Stromal cell of bone marrow (primary cell): Measurements from ENCODE around the gene PRAMEF11.
"Not testable (repeated sequence)": the region's sequence is repeated elsewhere in the genome, so short reads cannot be mapped to it uniquely, and the experiment has no call there.

Source experiments
- DNase-seq: peaks from one replicate; pipeline ENCODE4 v3.0.0-alpha.2; 2012; ENCODE audit warnings: low read depth

The PRAMEF11 gene

DNA sequence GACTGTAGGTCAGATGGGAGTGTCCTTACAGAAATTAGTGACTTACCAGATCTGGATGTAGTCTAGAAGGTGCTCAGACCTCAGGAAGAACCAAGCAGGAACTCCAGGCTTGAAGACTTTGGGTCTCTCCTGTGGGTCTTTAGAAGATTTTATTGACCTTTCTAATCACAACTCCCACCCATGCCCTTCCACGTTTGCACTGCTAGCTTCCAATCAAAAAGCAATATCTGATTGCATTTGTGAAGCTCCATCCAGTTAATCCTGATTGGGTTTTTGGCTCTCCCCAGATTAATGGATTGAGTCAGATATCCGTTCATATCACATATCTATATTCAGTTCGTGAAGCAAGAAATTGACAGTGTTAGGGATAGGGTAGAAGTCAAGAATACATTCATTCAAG lies at the start of gene PRAMEF11:
TSS of gene PRAMEF11 (minus strand) at position 101 of the 400 bp plus-strand sequence. CDS start 2,621 bp downstream, outside the sequence.
- not testable (repeated sequence) for DNase-seq

DNA sequence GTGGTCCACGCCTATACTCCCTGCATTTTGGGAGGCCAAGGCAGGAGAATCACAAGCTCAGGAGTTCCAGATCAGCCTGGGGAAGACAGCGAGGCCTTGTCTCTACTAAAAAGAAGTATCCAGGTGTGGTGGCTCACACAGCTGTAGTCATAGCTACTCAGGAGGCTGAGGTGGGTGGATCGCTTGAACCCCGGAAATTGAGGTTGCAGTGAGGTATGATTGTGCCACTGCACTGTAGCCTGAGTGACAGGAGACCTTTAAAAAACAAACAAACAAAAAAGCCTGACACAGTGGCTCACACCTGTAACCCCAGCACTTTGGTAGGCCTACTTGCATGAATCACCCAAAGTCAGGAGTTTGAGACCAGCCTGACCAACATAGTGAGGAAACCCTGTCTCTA lies 47.2 kb upstream of the PRAMEF11 start:
- DNase-seq = not testable (repeated sequence)

DNA sequence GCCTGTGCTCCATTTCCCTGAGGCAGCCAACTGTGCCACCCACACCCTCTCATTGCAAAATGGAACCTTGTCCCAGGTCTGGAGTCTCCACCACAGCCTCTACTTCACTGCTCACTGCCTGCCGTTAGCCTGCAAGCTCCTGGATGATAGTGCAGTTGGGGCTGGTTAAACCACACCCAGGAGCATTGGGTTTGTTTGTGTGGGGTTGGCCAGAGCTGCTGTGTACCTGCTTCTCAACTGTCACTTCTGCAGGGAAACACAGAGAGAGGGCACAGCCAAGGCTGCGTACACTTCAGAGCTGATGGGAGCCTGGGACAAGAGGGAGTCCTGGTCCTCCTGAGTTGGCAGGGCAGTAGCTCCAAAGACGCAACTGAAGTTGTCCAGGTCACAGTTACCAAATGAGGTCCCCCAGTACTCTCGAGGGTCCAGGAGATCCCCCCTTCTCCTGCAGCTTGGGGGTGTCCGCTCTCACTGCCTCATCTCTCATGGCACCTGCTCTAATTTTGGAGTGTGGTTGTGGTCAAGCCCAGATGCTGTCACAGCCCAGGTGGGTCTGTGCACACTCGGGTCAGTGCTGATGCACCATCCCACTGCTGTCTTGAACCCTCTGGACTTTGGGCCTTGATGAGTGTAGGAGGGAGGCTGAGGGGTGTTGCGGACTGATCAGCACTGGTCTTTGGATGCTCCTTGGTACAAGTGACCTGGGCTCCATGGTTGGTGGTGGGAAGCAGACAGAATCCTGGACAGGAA lies 32.1 kb upstream of the PRAMEF11 start:
- not testable (repeated sequence) for DNase-seq

DNA sequence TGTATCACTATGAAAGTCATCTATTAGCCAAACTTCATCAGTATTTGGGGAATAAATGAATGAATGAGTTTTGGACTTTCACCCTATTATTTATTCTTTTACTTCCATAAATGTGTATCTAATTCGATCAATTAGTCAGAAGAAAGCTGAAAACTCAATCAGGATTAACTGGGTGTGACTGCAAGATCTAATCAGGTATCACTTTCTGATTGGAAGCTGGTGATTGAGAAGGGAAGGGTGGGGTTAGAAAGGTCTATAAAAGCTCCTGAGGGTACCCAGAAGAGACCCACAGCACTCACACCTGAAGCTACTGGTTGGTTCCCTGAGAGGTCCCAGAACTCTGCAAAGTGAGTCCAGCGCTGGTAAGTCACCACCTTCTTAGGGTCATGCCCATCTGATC lies 25.6 kb upstream of the PRAMEF11 start, which contains the start of gene PRAMEF2:
TSS of gene PRAMEF2 (plus strand) at position 301 of the 400 bp plus-strand sequence. CDS start 1,924 bp downstream, outside the sequence.
- DNase-seq = not testable (repeated sequence)

DNA sequence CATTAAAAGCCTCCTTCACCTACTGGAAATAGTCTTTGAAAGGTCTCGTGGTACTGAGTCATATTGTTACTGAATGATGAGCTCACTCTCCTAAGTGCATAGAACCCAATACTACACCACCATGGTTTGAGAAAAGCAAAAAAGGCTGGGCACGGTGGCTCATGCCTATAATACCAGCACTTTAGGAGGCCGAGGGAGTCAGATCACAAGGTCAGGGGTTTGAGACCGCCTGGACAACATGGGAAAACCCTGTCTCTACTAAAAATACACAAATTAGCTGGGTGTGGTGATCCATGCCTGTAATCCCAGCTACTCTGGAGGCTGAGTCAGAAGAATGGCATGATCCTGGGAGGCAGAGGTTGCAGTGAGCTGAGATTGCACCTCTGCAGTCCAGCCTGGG lies 20.6 kb upstream of the PRAMEF11 start:
- DNase-seq = peak; percentile 60

DNA sequence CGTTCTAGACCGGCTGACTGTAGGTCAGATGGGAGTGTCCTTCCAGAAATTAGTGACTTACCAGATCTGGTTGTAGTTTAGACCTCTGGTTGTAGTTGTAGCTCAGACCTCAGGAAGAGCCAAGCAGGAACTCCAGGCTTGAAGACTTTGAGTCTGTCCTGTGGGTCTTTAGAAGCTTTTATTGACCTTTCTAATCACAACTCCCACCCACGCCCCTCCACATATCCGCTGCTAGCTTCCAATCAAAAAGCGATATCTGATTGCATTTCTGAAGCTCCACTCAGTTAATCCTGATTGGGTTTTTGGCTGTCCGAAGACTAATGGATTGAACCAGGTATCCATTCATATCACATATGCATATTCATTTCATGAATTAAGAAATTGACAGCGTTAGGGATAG lies 17.4 kb upstream of the PRAMEF11 start, which contains the start of gene HNRNPCL1:
TSS of gene HNRNPCL1 (minus strand) at position 101 of the 400 bp plus-strand sequence. CDS start 431 bp downstream, outside the sequence.
- DNase-seq = not testable (repeated sequence)

DNA sequence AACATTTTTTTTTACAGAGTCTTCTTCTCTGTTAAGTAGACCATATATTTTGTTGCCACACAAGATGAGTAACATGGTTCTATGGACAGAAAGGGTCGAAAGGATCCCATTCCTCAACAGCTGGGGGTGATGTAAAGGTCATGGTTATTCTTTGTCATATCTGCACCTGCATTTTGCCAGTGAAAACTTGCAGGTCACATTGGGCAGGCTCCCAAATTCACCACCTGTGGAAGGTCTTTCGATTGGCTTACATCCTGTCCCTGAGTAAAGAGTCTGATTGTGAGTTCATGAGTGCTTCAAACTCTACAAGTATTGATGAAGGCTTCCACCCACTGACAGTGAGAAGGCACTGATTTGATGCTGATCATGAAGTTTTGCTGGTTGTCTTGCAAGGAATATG lies 2.0 kb upstream of the PRAMEF11 start:
- DNase-seq = not testable (repeated sequence)

DNA sequence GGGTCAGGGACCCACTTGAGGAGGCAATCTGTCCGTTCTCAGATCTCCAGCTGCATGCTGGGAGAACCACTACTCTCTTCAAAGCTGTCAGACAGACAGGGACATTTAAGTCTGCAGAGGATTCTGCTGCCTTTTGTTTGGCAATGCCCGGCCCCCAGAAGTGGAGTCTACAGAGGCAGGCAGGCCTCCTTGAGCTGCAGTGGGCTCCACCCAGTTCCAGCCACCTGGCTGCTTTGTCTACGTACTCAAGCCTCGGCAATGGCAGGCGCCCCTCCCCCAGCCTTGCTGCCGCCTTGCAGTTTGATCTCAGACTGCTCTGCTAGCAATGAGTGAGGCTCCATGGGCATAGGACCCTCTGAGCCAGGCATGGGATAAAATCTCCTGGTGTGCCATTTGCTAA lies 12.1 kb downstream of the PRAMEF11 start:
- DNase-seq = not testable (repeated sequence)

DNA sequence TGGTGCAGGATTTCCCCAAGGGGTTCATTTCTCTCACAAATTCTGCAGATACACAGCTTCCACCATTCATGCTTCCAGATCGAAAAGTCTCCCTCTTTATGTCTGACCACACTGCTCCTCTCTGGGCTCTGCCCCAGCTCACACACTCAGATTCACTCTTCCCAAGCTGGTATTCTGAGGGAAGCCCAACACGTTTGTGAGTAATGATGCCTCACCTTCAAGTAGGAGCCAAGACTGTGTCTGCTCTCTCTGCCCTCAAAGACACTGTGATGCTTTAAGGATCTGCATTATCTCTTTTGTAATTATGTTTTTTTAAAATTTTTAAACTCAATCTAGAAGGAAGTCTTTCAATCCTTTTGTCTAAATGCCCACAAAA lies 19.8 kb downstream of the PRAMEF11 start:
- peak; percentile 3 for DNase-seq

DNA sequence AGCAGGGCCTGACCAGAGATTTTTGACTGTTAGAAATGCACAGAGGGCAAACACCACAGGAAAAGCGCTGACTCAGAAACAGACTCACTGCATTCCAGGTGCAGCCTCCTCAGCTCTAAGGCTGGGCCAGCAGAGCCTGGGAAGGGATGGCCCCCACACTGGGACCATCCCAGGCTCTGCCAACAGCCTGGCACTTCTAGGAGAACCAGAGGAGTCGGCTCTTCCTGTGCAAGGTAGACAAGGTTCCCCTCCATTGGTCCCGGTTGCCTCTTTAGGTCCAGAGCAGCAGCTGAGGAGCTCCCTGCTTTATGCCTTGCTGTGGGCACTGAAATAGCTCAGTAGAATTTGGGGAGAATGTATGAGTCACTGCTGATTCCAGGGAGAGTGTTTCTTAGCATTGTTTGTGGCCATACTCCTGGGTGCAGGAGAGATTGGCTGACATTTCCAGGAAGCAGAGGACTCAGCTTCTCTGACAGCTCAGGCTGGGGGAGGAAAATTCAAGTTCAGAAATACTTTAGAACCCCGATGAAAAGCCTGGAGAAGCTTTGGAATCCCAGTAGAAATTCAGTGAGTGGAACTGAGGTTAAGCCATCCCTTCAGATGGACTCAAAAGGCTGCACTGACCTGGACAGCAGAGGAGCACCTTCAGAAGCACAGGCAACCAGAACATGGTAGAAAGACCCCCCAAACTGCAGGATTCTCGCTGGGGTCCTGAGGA lies 20.4 kb downstream of the PRAMEF11 start:
- peak; percentile 21 for DNase-seq

DNA sequence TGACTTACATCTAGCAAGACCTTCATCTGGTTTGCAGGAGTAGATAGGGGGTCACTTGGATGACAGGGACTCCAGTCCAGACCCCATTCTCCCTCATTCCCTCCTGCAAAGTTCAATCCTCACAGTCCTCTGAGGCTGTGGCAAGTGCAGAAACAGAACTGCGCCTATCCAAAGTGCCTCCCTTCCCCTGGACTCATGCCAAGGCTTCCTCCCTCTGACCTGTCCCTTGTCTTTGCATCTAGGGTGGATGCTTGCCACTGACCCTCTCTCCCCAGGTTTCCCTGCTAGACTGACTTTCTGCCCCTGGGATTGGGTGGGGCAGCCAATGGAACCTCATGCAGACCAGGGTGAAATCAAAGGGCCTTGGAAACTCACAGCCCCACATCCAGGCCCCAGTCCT lies 21.3 kb downstream of the PRAMEF11 start:
- no peak for DNase-seq

DNA sequence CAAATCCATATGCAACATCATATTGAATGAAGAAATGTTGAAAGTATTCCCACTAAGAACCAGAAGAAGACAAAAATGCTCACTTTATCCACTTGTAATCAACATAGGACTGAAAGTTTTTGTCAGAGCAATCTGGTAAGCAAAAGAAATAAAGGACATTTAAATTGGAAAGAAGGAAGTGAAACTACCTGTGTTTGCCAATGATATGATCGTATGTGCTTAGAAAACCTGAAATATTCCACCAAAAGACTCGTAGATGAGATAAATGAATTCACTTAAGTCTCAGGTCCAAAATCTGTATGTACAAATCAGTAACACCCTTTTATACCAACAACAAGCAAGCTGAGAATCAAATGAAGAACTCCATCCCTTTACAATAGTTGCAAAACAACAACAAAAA lies 31.5 kb downstream of the PRAMEF11 start:
- no peak for DNase-seq

DNA sequence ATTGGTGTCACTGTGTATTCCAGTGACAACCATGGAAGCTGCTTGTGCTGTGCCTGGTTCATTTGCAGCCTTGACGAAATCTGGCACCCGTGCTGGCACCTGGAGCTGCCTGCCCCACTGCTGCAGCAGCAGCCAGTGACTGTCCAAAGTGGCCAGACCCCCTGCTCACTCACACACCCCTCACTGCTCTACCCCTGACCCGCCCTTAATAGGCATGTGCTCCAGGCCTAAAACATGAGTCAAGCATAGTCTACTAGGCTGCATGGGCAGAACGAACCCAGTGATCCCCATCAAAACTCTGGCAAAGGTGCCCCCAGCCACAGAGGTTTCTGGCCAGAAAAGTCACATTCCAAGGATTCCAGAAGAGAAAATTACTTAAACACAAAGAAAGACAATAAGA lies 32.3 kb downstream of the PRAMEF11 start:
- no peak for DNase-seq

DNA sequence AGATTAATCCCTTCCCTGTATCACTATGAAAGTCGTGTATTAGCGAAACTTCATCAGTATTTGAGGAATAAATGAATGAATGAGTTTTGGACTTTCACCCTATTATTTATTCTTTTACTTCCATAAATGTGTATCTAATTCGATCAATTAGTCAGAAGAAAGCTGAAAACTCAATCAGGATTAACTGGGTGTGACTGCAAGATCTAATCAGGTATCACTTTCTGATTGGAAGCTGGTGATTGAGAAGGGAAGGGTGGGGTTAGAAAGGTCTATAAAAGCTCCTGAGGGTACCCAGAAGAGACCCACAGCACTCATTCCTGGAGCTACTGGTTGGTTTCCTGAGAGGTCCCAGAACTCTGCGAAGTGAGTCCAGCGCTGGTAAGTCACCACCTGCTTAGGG lies 40.1 kb downstream of the PRAMEF11 start, which contains the start of gene PRAMEF1:
TSS of gene PRAMEF1 (plus strand) at position 301 of the 400 bp plus-strand sequence. CDS start 1,831 bp downstream, outside the sequence.
- not testable (repeated sequence) for DNase-seq

DNA sequence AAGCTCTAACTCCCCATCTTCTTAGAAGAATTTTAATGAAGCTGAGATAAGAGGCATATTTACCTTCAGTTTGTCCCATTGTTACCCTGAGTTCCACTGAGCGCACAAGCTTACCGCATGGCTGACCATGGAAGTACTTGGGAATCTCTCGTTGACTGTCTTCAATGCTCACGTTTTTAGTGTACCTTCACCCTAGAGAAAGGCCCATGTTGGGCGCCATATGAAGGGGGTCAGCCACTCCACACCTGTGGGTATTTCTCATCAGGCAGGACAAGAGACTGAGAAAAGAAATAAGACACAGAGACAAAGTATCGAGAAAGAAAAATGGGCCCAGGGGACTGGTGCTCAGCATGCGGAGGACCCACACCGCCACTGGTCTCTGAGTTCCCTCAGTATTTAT lies 46.5 kb downstream of the PRAMEF11 start:
- DNase-seq = not testable (repeated sequence)

DNA sequence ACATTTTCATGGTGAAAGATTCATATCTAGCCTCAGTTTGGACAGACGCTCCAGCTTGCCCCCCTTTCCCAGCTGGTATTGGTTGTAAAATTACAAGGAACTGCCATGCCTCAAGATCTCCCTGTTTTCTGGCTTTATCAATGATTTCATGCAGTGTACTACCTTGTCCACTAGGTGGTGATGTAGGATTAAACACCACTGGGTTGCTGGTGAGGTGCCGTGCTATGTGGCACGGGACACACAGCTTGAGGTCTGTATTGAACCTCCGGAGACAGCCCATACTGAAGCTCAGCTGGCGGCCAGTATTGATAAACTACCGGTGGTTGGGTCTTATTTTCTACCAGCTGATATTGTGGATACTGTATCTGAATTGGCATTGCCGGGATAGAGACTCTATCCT lies 47.4 kb downstream of the PRAMEF11 start:
- DNase-seq = peak; percentile 0

DNA sequence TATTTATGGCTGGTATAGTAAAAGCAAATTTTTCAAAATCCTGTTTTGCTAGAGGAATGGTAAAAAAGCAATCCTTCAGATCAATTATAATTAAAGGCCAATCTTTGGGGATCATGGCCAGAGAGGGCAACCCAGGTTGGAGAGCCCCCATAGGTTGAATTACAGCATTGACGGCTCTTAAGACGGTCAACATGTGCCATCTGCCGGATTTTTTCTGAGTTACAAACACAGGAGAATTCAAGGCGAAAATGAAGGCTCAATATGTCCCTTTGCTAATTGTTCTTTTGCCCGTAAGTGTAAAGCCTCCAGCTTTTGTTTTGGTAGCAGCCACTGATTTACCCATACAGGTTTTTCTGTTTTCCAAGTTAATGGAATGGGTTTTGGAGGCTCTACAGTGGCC lies 49.7 kb downstream of the PRAMEF11 start:
- DNase-seq = not testable (repeated sequence)

DNA sequence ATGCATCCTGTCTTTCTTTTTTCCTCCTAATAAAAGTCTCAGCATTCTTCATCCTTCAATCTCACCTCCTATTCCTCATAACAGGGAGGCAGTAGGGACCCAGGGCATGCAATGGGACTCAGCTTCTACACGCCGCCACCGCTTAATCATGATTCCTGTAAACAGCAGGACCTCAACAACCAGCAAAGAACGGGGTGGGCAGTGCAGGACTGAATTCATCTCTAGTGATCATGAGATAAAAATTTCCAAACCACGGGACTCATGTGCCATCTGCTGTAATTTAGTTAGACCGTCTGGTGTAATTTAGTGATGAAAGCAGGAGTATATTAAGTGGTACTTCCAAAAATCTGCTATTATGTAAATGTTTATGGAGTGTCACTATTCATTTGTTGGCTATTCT lies 52.3 kb downstream of the PRAMEF11 start:
- no peak for DNase-seq

DNA sequence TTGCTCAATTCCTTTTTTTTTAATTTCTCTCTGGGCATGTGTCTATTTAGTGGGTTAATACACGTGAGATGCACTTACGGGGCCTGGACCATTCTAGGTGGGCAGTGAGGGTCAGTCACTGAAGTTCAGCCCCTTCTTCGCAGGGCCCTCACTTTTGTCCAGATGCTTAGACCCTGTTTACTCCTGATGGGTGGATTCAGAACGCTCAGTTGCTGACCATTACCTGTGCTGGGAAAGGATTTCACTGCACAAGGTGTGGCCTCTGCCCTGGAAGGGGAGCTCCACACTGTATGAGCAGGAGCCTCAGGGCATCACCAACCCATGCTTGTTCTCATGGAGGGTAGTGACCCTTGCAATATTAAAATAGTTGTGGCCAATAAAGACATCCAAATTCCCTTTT lies 53.1 kb downstream of the PRAMEF11 start:
- DNase-seq = no peak

DNA sequence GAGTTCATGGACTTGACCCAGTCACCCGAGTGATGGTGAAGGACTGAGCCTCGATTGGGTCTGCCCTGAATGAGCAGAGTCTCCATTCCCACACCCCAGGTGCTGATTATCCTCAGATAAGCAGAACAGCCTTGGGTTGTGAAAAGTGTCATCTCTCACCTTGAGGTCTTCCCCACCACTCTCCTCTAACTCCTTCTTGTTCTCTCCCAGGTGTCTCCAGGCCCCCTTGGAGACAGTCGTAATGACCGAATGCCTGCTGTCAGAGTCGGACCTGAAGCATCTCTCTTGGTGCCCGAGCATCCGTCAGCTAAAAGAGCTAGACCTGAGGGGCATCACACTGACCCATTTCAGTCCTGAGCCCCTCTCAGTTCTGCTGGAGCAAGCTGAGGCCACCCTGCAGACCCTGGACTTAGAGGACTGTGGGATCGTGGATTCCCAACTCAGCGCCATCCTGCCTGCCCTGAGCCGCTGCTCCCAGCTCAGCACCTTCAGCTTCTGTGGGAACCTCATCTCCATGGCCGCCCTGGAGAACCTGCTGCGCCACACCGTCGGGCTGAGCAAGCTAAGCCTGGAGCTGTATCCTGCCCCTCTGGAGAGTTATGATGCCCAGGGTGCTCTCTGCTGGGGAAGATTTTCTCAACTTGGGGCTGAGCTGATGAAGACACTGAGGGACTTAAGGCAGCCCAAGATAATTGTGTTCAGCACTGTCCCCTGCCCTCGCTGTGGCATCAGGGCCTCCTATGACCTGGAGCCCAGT lies 54.2 kb downstream of the PRAMEF11 start:
- no peak for DNase-seq

DNA sequence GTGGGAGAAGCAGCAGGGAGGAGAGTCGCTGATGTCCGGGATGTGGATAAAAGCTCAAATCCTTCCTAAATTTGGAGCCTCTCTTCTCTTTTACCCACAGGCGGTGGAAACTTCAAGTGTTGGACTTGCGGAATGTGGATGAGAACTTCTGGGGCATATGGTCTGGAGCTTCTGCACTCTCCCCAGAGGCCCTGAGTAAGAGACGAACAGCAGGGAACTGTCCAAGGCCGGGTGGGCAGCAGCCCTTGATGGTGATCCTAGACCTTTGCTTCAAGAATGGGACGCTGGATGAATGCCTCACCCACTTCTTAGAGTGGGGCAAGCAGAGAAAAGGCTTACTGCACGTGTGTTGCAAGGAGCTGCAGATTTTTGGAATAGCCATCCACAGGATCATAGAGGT lies 55.8 kb downstream of the PRAMEF11 start:
- no peak for DNase-seq

DNA sequence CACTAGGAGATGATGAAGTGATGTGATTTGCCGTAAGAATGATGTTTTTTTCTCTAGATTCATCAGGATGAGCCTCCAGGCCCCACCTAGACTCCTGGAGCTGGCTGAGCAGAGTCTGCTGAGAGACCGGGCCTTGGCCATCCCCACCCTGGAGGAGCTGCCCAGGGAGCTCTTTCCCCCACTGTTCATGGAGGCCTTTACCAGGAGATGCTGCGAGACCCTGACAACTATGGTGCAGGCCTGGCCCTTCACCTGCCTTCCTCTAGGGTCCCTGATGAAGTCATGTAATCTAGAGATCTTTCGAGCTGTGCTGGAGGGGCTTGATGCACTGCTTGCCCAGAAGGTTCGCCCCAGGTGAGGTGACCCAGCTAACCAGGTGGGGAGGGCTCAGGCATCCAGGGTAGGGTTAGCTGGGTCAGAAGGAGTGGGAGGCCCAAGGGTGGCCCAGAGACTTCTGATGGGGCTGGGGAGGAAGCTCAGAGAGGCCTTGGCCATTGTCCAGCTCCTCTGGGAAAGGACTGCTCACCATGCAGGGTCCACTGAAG lies 56.3 kb downstream of the PRAMEF11 start:
- DNase-seq = no peak
